B cell (primary cell): Measurements from ENCODE around the gene STUM. TPM values are rescaled to one million over a fixed set of nuclear protein-coding genes. Genes with fewer than 3 reads are reported as not detected.
"Not testable (repeated sequence)": the region's sequence is repeated elsewhere in the genome, so short reads cannot be mapped to it uniquely, and the experiment has no call there.

Experiments used
- ATAC-seq: fragments of 200-7000 bp; cut with Tn5 transposase; one replicate; pipeline ENCODE4 v1.10.0; 2021; ENCODE audit warnings: low read depth, mild to moderate bottlenecking, moderate number of reproducible peaks, moderate library complexity
- CTCF ChIA-PET: fragments of 350-600 bp; sonication (Branson Sonifier 250); formaldehyde crosslinking; loops from one replicate; lab custom pipeline; 2021; ENCODE audit warnings: antibody characterized with exemption, inconsistent platforms; lab: Charles Lee
- POLR2A ChIA-PET: fragments of 350-600 bp; sonication (Branson Sonifier 250); formaldehyde crosslinking; loops from one replicate; lab custom pipeline; 2021; ENCODE audit warnings: antibody characterized with exemption; lab: Charles Lee
- DNase-seq: peaks from one replicate; pipeline ENCODE4 v3.0.0; 2013
- H2AFZ ChIP-seq: 2 replicates; pipeline ENCODE4 v1.6.1; 2012; ENCODE audit warnings: mild to moderate bottlenecking, low read depth, low read length; ENCODE audit not compliant: insufficient read depth, poor library complexity, severe bottlenecking
- H3K27ac ChIP-seq, 2 donors: 1 replicate in 1 of 2; 2 replicates in 1 of 2; pipeline ENCODE4 v1.5.1; 2012 to 2013; ENCODE audit warnings: low read length in 2 of 2, mild to moderate bottlenecking in 2 of 2, moderate library complexity in 1 of 2
- H3K27me3 ChIP-seq, 4 experiments: fragments of 200-600 bp in 1 of 4; sonication (generic) in 1 of 4; replicated peaks in 1 of 4; 1 replicate in 2 of 4; 2 replicates in 2 of 4; pipeline versions ENCODE4 v1.6.1 to v1.7.0; 2013 to 2016; ENCODE audit warnings: low read length in 3 of 4, mild to moderate bottlenecking in 2 of 4, mixed read lengths in 1 of 4, moderate library complexity in 1 of 4; ENCODE audit not compliant: insufficient read depth in 4 of 4, control insufficient read depth in 3 of 4; ENCODE audit errors: control extremely low read depth in 1 of 4
- H3K36me3 ChIP-seq, 2 experiments: replicated peaks in 1 of 2; 1 replicate in 1 of 2; 2 replicates in 1 of 2; pipeline versions ENCODE4 v1.6.1 to v1.7.1; 2013; ENCODE audit warnings: low read length in 1 of 2; ENCODE audit not compliant: insufficient read depth in 2 of 2, control insufficient read depth in 1 of 2; ENCODE audit errors: control extremely low read depth in 1 of 2, extremely low read depth in 1 of 2
- H3K4me1 ChIP-seq, 2 donors: fragments of 200-600 bp in 1 of 2; sonication (generic) in 1 of 2; 1 replicate in 1 of 2; 2 replicates in 1 of 2; pipeline versions ENCODE4 v1.5.1 to v1.6.1; 2013 to 2017; ENCODE audit warnings: low read length in 2 of 2; ENCODE audit not compliant: control insufficient read depth in 2 of 2, insufficient read depth in 2 of 2
- H3K4me2 ChIP-seq: replicated peaks from 2 replicates; pipeline ENCODE3; 2012; ENCODE audit warnings: mild to moderate bottlenecking, low read depth, low read length; ENCODE audit not compliant: poor library complexity, severe bottlenecking
- H3K4me3 ChIP-seq, 5 experiments: fragments of 200-600 bp in 1 of 5; sonication (generic) in 1 of 5; 1 replicate in 3 of 5; 2 replicates in 2 of 5; pipeline versions ENCODE4 v1.5.1 to v1.7.0; 2011 to 2016; ENCODE audit warnings: low read length in 4 of 5, mild to moderate bottlenecking in 4 of 5, low read depth in 2 of 5, control low read depth in 1 of 5, moderate library complexity in 1 of 5; ENCODE audit not compliant: insufficient read depth in 1 of 5; ENCODE audit errors: control extremely low read depth in 1 of 5, extremely low read depth in 1 of 5
- H3K79me2 ChIP-seq: fragments of 200-600 bp; sonication (generic); one replicate; pipeline ENCODE4 v1.6.0; 2016; ENCODE audit warnings: low read length; ENCODE audit not compliant: control insufficient read depth, insufficient read depth
- H3K9ac ChIP-seq: fragments of 200-600 bp; sonication (generic); 2 replicates; pipeline ENCODE4 v1.6.1; 2017; ENCODE audit warnings: mild to moderate bottlenecking, low read length, moderate library complexity
- H3K9me3 ChIP-seq, 3 donors: one replicate each; pipeline versions ENCODE4 v1.6.1 to v1.7.1; 2013; ENCODE audit warnings: low read length in 2 of 3; ENCODE audit not compliant: control insufficient read depth in 2 of 3, insufficient read depth in 1 of 3; ENCODE audit errors: control extremely low read depth in 1 of 3
- H4K20me1 ChIP-seq: 2 replicates; pipeline ENCODE4 v1.6.0; 2012; ENCODE audit warnings: mild to moderate bottlenecking, low read length; ENCODE audit not compliant: insufficient read depth, control insufficient read depth, poor library complexity, severe bottlenecking
- H3K27ac Mint-ChIP-seq: one replicate; pipeline ENCODE4 v1.8.0; 2021; ENCODE audit warnings: mixed read lengths
- H3K27me3 Mint-ChIP-seq: one replicate; pipeline ENCODE4 v1.8.0; 2021; ENCODE audit warnings: mixed read lengths
- H3K4me1 Mint-ChIP-seq: one replicate; pipeline ENCODE4 v1.8.0; 2021; ENCODE audit warnings: mixed read lengths
- H3K4me3 Mint-ChIP-seq: one replicate; pipeline ENCODE4 v1.8.0; 2021; ENCODE audit warnings: mixed read lengths
- H3K9me3 Mint-ChIP-seq: one replicate; pipeline ENCODE4 v1.8.0; 2022; ENCODE audit warnings: mixed read lengths; ENCODE audit not compliant: insufficient read depth
- EZH2 ChIP-seq: IDR thresholded peaks from 2 replicates; pipeline ENCODE4 v1.6.1; 2012; ENCODE audit warnings: borderline replicate concordance, low read depth, mild to moderate bottlenecking, moderate library complexity, low read length; ENCODE audit not compliant: insufficient read depth, poor library complexity, severe bottlenecking
- WGBS: methylation state at CpG from one replicate; pipeline ENCODE4 v1.1.5; 2013; ENCODE audit warnings: missing lambda C conversion rate; ENCODE audit not compliant: insufficient coverage; 5-methylcytosine and 5-hydroxymethylcytosine counted together
- intact Hi-C: fragments of 100-400 bp; cut with micrococcal nuclease; formaldehyde crosslinking; loops from one replicate; pipeline ENCODE4 v1.10.0; 2022
- polyA plus RNA-seq: library from polyadenylated mRNA; depleted of rRNA; stranded (reverse); fragments of >200 nt; gene quantifications from 2 replicates; pipeline ENCODE4 v1.2.3, GENCODE V29; 2012
- total RNA-seq, 2 donors: library from RNA; stranded (reverse); fragments of 120-200 nt in 1 of 2; gene quantifications; 1 replicate in 1 of 2; 2 replicates in 1 of 2; pipeline versions ENCODE4 v1.2.3 to v1.2.4, GENCODE V29; 2013 to 2022
- TF ChIP-seq, protein P1 (sequence below): fragments of 200-600 bp; IDR thresholded peaks from one replicate; pipeline ENCODE4 v1.8.0; 2022; ENCODE audit warnings: antibody characterized with exemption, mild to moderate bottlenecking

Gene STUM
- total and polyA plus RNA-seq, 2 donors (not counting 1 experiment from before 2014, with no cell fraction given) = 0.12 to 0.69 TPM

DNA sequence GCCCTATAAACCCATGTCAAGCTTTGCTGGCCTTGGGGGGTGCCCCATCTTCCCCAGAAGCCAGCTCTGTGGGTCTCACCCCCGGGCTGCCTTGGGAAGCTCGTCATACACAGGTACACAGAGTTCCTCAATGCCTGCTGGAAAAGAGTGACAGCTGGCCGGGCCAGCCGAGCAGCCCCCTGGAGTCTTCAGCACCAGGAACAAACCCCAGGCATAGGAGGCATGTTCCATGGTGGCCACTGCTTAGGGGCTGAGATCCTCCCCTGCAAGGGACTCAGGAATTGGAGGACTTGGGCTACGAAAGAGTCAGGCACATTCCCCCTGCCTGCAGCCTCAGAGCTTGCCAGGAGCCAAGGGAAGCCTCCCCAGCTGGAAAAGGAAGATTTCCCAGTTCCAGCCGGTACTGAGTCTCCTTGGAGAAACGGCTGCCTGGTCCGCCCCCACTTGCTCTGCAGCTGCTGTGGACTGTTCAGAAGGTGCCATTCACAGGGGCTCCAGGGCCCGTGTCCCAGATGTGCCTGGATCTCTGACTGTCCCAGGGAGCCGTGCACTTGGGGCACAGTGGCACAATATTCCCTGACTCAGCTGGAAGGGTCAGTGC, 89.5 kb downstream of the STUM start:
- ChIA-PET POLR2A (interaction anchor here (0.8 to 1.2 kb wide), 3 partner anchors 22 to 50 kb away, joined by 3 to 4 read pairs (median 3); no protein-coding TSS in a partner anchor), CTCF (interaction anchor here (0.9 to 16.3 kb wide), 6 partner anchors 9 to 188 kb away, joined by 3 to 278 read pairs (median 4); no protein-coding TSS in a partner anchor)
- Histone ChIP-seq H3K27ac (no peak overlapping the region), H3K4me2 (no peak overlapping the region), H3K79me2 (peaks cover 11% of the 10 kb centered on the region), H3K36me3 (peaks cover 0 to 67% of the 10 kb centered on the region in 2 experiments), H3K9ac (no peak overlapping the region), H3K9me3 (no peaks in the 10 kb centered on the region), H3K27me3 (no peaks in the 10 kb centered on the region), H3K4me3 (no peak overlapping the region), H4K20me1 (peaks cover 8% of the 10 kb centered on the region), H3K4me1 (peaks cover 45 to 75% of the 10 kb centered on the region in 2 donors), H2AFZ (no peak overlapping the region)
- Mint-ChIP-seq H3K27ac (peak overlapping the region; percentile 20), H3K4me1 (peaks cover 74% of the 10 kb centered on the region), H3K27me3 (no peaks in the 10 kb centered on the region), H3K9me3 (no peaks in the 10 kb centered on the region), H3K4me3 (no peak overlapping the region)
- intact Hi-C loops = no loop called here
- ATAC-seq (no peak), DNase-seq (no peak)
- TF ChIP-seq EZH2 = no peak
- TF ChIP-seq, protein P1, sequence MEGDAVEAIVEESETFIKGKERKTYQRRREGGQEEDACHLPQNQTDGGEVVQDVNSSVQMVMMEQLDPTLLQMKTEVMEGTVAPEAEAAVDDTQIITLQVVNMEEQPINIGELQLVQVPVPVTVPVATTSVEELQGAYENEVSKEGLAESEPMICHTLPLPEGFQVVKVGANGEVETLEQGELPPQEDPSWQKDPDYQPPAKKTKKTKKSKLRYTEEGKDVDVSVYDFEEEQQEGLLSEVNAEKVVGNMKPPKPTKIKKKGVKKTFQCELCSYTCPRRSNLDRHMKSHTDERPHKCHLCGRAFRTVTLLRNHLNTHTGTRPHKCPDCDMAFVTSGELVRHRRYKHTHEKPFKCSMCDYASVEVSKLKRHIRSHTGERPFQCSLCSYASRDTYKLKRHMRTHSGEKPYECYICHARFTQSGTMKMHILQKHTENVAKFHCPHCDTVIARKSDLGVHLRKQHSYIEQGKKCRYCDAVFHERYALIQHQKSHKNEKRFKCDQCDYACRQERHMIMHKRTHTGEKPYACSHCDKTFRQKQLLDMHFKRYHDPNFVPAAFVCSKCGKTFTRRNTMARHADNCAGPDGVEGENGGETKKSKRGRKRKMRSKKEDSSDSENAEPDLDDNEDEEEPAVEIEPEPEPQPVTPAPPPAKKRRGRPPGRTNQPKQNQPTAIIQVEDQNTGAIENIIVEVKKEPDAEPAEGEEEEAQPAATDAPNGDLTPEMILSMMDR = no peak
- 92% methylated on average over 10 of the region's 10 CpGs for WGBS

DNA sequence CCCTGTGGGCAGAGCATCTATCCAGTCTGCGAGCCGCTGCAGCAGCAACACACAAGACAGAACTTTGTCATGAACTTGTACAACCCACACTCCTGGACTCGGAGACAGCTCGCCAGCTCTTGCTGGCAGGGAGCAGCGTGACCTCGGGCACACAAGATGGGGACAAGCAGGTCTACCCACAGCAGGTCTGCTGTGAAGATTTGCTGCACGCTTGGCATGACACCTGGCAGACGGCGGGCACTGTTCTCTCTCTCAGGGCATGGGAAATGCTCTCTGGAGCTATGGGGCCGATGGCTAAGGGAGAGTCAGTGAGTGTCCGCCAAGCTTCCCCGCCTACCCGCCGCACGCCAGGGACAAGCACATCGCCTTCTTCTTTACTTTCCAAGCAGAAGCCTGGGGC, 90.0 kb downstream of the STUM start:
- Histone ChIP-seq H3K4me1 (peaks cover 45 to 75% of the 10 kb centered on the region in 2 donors), H3K27me3 (no peaks in the 10 kb centered on the region), H3K9me3 (no peaks in the 10 kb centered on the region), H3K36me3 (peaks cover 0 to 67% of the 10 kb centered on the region in 2 experiments), H4K20me1 (peaks cover 8% of the 10 kb centered on the region), H3K9ac (no peak overlapping the region), H3K4me3 (no peak overlapping the region), H3K79me2 (peaks cover 11% of the 10 kb centered on the region), H2AFZ (no peak overlapping the region), H3K27ac (no peak overlapping the region), H3K4me2 (no peak overlapping the region)
- H3K4me3 Mint-ChIP-seq = no peak overlapping the region
- no peaks in the 10 kb centered on the region for H3K27me3 Mint-ChIP-seq
- peak overlapping the region; percentile 20 for H3K27ac Mint-ChIP-seq
- ATAC-seq = no peak
- ChIA-PET POLR2A (interaction anchor here (0.8 kb wide), 1 partner anchor 44 kb away, joined by 3 read pairs; no protein-coding TSS in a partner anchor), CTCF (interaction anchor here (1.2 to 16.3 kb wide), 3 partner anchors 20 to 188 kb away, joined by 3 to 278 read pairs (median 10); no protein-coding TSS in a partner anchor)
- peak; percentile 8 for DNase-seq
- intact Hi-C loops = no loop called here
- H3K9me3 Mint-ChIP-seq = no peaks in the 10 kb centered on the region
- no peak for TF ChIP-seq EZH2
- TF ChIP-seq, protein P1 = no peak
- H3K4me1 Mint-ChIP-seq = peaks cover 74% of the 10 kb centered on the region
- 98% methylated on average over 16 of the region's 16 CpGs for WGBS

GRCh38 chr1:226639206-226639605, 90.6 kb downstream of the STUM start:
- H3K4me3 Mint-ChIP-seq = not testable (repeated sequence)

More at GRCh38 chr1:226639206-226639605, 90.6 kb downstream of the STUM start:
- H3K27me3 ChIP-seq, H3K9me3 Mint-ChIP-seq, H3K27me3 Mint-ChIP-seq, H3K4me2 ChIP-seq, H3K27ac ChIP-seq, H3K9ac ChIP-seq, H2AFZ ChIP-seq, DNase-seq, intact Hi-C loops, H4K20me1 ChIP-seq, H3K4me3 ChIP-seq, ATAC-seq, H3K9me3 ChIP-seq: not testable (repeated sequence)
- H3K36me3 ChIP-seq = peaks cover 0 to 67% of the 10 kb centered on the region in 2 experiments
- ChIA-PET POLR2A (interaction anchor here (0.6 kb wide), 1 partner anchor 300 kb away, joined by 3 read pairs; no protein-coding TSS in a partner anchor), CTCF (interaction anchor here (2.0 to 16.3 kb wide), 2 partner anchors 48 to 187 kb away, joined by 10 to 278 read pairs; no protein-coding TSS in a partner anchor)
- WGBS = 100% methylated on average over 8 of the region's 8 CpGs
- peaks cover 45 to 75% of the 10 kb centered on the region in 2 donors for H3K4me1 ChIP-seq
- Mint-ChIP-seq H3K4me1 (peaks cover 75% of the 10 kb centered on the region), H3K27ac (peak overlapping the region; percentile 61)
- peaks cover 11% of the 10 kb centered on the region for H3K79me2 ChIP-seq
